PC-9 (cell line): ENCODE results near the gene RREB1.

ENCODE experiments used
- EZH2 ChIP-seq: fragments of 200-600 bp; sonication (generic); IDR thresholded peaks from 2 replicates; pipeline ENCODE4 v1.8.0; 2017; ENCODE audit warnings: antibody characterized with exemption, low read depth
- TF ChIP-seq, protein P1 (sequence below): fragments of 200-600 bp; sonication (generic); conservative IDR thresholded peaks from 2 replicates; pipeline ENCODE4 v1.6.1; 2017; ENCODE audit warnings: mixed run types, antibody characterized with exemption, mild to moderate bottlenecking, moderate library complexity

DNA sequence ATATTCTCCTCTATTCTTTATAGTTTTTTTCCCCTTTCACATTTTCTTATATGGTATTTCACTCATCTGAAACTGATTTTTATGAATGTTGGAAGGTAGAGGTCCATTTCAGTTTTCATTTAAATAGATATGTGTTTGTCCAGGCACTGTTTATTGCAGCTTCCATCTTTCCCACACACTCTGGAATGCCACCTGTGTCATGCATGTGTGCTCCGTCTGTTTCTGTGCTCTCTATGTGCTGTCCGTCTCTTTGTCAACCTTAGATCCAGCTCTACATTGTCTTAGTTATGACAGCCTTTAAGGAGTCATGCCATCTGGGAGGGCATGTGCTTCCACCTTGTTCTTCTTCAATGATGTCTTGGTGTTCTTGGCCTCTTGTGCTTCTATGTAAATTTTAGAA, 36.4 kb upstream of the RREB1 start:
- TF ChIP-seq, protein P1, sequence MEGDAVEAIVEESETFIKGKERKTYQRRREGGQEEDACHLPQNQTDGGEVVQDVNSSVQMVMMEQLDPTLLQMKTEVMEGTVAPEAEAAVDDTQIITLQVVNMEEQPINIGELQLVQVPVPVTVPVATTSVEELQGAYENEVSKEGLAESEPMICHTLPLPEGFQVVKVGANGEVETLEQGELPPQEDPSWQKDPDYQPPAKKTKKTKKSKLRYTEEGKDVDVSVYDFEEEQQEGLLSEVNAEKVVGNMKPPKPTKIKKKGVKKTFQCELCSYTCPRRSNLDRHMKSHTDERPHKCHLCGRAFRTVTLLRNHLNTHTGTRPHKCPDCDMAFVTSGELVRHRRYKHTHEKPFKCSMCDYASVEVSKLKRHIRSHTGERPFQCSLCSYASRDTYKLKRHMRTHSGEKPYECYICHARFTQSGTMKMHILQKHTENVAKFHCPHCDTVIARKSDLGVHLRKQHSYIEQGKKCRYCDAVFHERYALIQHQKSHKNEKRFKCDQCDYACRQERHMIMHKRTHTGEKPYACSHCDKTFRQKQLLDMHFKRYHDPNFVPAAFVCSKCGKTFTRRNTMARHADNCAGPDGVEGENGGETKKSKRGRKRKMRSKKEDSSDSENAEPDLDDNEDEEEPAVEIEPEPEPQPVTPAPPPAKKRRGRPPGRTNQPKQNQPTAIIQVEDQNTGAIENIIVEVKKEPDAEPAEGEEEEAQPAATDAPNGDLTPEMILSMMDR = no peak
- no peak for TF ChIP-seq EZH2
